Activated CD8-positive, alpha-beta memory T cell treated with anti-CD3 and anti-CD28 coated beads, Interleukin-2, amount 10 ng/mL, durations not matched to agents 7 days and 5 days (primary cell): ENCODE measurements around the gene EMC6. TPM values are rescaled to one million over a fixed set of nuclear protein-coding genes. Genes with fewer than 3 reads are reported as not detected.

Experiments used
- ATAC-seq: fragments of 150-1000 bp; cut with Tn5 transposase; one replicate; pipeline ENCODE4 v1.10.0; 2021; ENCODE audit warnings: moderate library complexity
- CTCF ChIA-PET: fragments of 350-600 bp; sonication (Branson Sonifier 250); formaldehyde crosslinking; loops from one replicate; lab custom pipeline; 2021; ENCODE audit warnings: antibody characterized with exemption; lab: Charles Lee
- DNase-seq: peaks from one replicate; pipeline ENCODE4 v3.0.0-alpha.2; 2020
- H3K27ac Mint-ChIP-seq: one replicate; pipeline ENCODE4 v1.8.0; 2021; ENCODE audit warnings: mild to moderate bottlenecking, mixed read lengths
- H3K27me3 Mint-ChIP-seq: one replicate; pipeline ENCODE4 v1.8.0; 2021; ENCODE audit warnings: mixed read lengths
- H3K36me3 Mint-ChIP-seq: one replicate; pipeline ENCODE4 v1.8.0; 2021; ENCODE audit warnings: mild to moderate bottlenecking, mixed read lengths
- H3K4me1 Mint-ChIP-seq: one replicate; pipeline ENCODE4 v1.8.0; 2021; ENCODE audit warnings: mixed read lengths
- H3K4me3 Mint-ChIP-seq: one replicate; pipeline ENCODE4 v1.8.0; 2021; ENCODE audit warnings: mild to moderate bottlenecking, moderate library complexity, mixed read lengths
- H3K9me3 Mint-ChIP-seq: one replicate; pipeline ENCODE4 v1.8.0; 2022; ENCODE audit warnings: low read depth, mixed read lengths
- total RNA-seq, 2 experiments: library from RNA; stranded (reverse); gene quantifications; one replicate each; pipeline ENCODE4 v1.2.3, GENCODE V29; 2021

Gene EMC6
- total RNA-seq, 2 experiments from 2014 or later = 43.7 to 57.0 TPM

GRCh38 chr17:3675886-3676285, 7.3 kb downstream of the EMC6 start:
- Mint-ChIP-seq H3K36me3 (peaks cover 6% of the 10 kb centered on the region), H3K27ac (no peak overlapping the region)
- CTCF ChIA-PET = interaction anchor here (1.0 to 1.1 kb wide), 2 partner anchors 40 to 152 kb away, joined by 3 read pairs; partner anchors contain the start of genes CTNS and SHPK

GRCh38 chr17:3678095-3678820, 9.6 kb downstream of the EMC6 start:
- no peak for DNase-seq
- CTCF ChIA-PET = no interaction called here
- H3K9me3 Mint-ChIP-seq = no peaks in the 10 kb centered on the region
- peaks cover 8% of the 10 kb centered on the region for H3K4me1 Mint-ChIP-seq
- H3K36me3 Mint-ChIP-seq = no peaks in the 10 kb centered on the region
- H3K27me3 Mint-ChIP-seq = no peaks in the 10 kb centered on the region
- no peak for ATAC-seq
- no peak overlapping the region for H3K27ac Mint-ChIP-seq
- no peak overlapping the region for H3K4me3 Mint-ChIP-seq

More at GRCh38 chr17:3675886-3676285, 7.3 kb downstream of the EMC6 start:
- Mint-ChIP-seq H3K27me3 (no peaks in the 10 kb centered on the region), H3K4me3 (no peak overlapping the region), H3K9me3 (no peaks in the 10 kb centered on the region), H3K4me1 (peaks cover 6% of the 10 kb centered on the region)
- ATAC-seq (no peak), DNase-seq (no peak)

- H3K4me3 Mint-ChIP-seq = no peak overlapping the region
- DNase-seq (no peak), ATAC-seq (no peak)
- H3K9me3 Mint-ChIP-seq = no peaks in the 10 kb centered on the region
- no peaks in the 10 kb centered on the region for H3K36me3 Mint-ChIP-seq
- H3K27me3 Mint-ChIP-seq = no peaks in the 10 kb centered on the region
- H3K4me1 Mint-ChIP-seq = peaks cover 11% of the 10 kb centered on the region
- no peak overlapping the region for H3K27ac Mint-ChIP-seq
- CTCF ChIA-PET = no interaction called here
Observed at GRCh38 chr17:3678821-3679530, 10.4 kb downstream of the EMC6 start.

GRCh38 chr17:3679531-3680126, 11.0 kb downstream of the EMC6 start:
- Mint-ChIP-seq H3K36me3 (no peaks in the 10 kb centered on the region), H3K4me1 (peaks cover 11% of the 10 kb centered on the region), H3K27ac (peak overlapping the region; percentile 32), H3K27me3 (no peaks in the 10 kb centered on the region), H3K4me3 (no peak overlapping the region), H3K9me3 (no peaks in the 10 kb centered on the region)
- no peak for ATAC-seq
- CTCF ChIA-PET = no interaction called here
- no peak for DNase-seq

- no peaks in the 10 kb centered on the region for H3K27me3 Mint-ChIP-seq
- DNase-seq (no peak), ATAC-seq (no peak)
- no peaks in the 10 kb centered on the region for H3K9me3 Mint-ChIP-seq
- H3K36me3 Mint-ChIP-seq = no peaks in the 10 kb centered on the region
- CTCF ChIA-PET = interaction anchor here (2.4 to 3.7 kb wide), 3 partner anchors 15 to 163 kb away, joined by 6 to 51 read pairs (median 34); partner anchors contain the start of gene P2RX5
- peaks cover 11% of the 10 kb centered on the region for H3K4me1 Mint-ChIP-seq
- no peak overlapping the region for H3K27ac Mint-ChIP-seq
- no peak overlapping the region for H3K4me3 Mint-ChIP-seq
Observed at GRCh38 chr17:3681057-3681456, 12.4 kb downstream of the EMC6 start.

GRCh38 chr17:3681565-3681964, 13.0 kb downstream of the EMC6 start:
- no peaks in the 10 kb centered on the region for H3K9me3 Mint-ChIP-seq
- H3K27me3 Mint-ChIP-seq = no peaks in the 10 kb centered on the region
- no peak overlapping the region for H3K4me3 Mint-ChIP-seq
- ATAC-seq = no peak
- CTCF ChIA-PET = interaction anchor here (0.5 to 3.7 kb wide), 4 partner anchors 14 to 394 kb away, joined by 3 to 51 read pairs (median 20); partner anchors contain the start of gene P2RX5
- H3K36me3 Mint-ChIP-seq = no peaks in the 10 kb centered on the region
- DNase-seq = no peak
- peaks cover 11% of the 10 kb centered on the region for H3K4me1 Mint-ChIP-seq
- H3K27ac Mint-ChIP-seq = no peak overlapping the region

- ATAC-seq (no peak), DNase-seq (no peak)
- no peaks in the 10 kb centered on the region for H3K27me3 Mint-ChIP-seq
- H3K4me3 Mint-ChIP-seq = no peak overlapping the region
- H3K4me1 Mint-ChIP-seq = peaks cover 11% of the 10 kb centered on the region
- CTCF ChIA-PET = interaction anchor here (0.5 to 3.7 kb wide), 15 partner anchors 14 to 394 kb away, joined by 3 to 51 read pairs (median 6); partner anchors contain the start of genes HASPIN and P2RX5
- H3K27ac Mint-ChIP-seq = no peak overlapping the region
- no peaks in the 10 kb centered on the region for H3K36me3 Mint-ChIP-seq
- no peaks in the 10 kb centered on the region for H3K9me3 Mint-ChIP-seq
Observed at GRCh38 chr17:3682033-3682432, 13.4 kb downstream of the EMC6 start.

GRCh38 chr17:3683054-3683511, 14.5 kb downstream of the EMC6 start:
- H3K36me3 Mint-ChIP-seq = no peaks in the 10 kb centered on the region
- DNase-seq (peak; percentile 74), ATAC-seq (peak; percentile 92)
- no peak overlapping the region for H3K4me3 Mint-ChIP-seq
- CTCF ChIA-PET = interaction anchor here (0.6 to 3.7 kb wide), 28 partner anchors 9 to 163 kb away, joined by 3 to 51 read pairs (median 4); partner anchors contain the start of genes CTNS, HASPIN, NCBP3 and P2RX5
- no peak overlapping the region for H3K27ac Mint-ChIP-seq
- peaks cover 11% of the 10 kb centered on the region for H3K4me1 Mint-ChIP-seq
- H3K27me3 Mint-ChIP-seq = no peaks in the 10 kb centered on the region
- no peaks in the 10 kb centered on the region for H3K9me3 Mint-ChIP-seq

GRCh38 chr17:3685174-3685573, 16.6 kb downstream of the EMC6 start:
- H3K36me3 Mint-ChIP-seq = peaks cover 5% of the 10 kb centered on the region
- no peak overlapping the region for H3K4me3 Mint-ChIP-seq
- DNase-seq = no peak
- no peak overlapping the region for H3K27ac Mint-ChIP-seq
- H3K4me1 Mint-ChIP-seq = peaks cover 9% of the 10 kb centered on the region
- ATAC-seq = no peak
- no peaks in the 10 kb centered on the region for H3K27me3 Mint-ChIP-seq
- CTCF ChIA-PET = interaction anchor here (0.7 to 2.9 kb wide), 3 partner anchors 8 to 378 kb away, joined by 3 to 28 read pairs (median 4); partner anchors contain the start of gene HASPIN
- no peaks in the 10 kb centered on the region for H3K9me3 Mint-ChIP-seq

- Mint-ChIP-seq H3K9me3 (no peaks in the 10 kb centered on the region), H3K36me3 (peaks cover 5% of the 10 kb centered on the region), H3K27me3 (no peaks in the 10 kb centered on the region), H3K4me3 (no peak overlapping the region), H3K4me1 (peaks cover 6% of the 10 kb centered on the region), H3K27ac (no peak overlapping the region)
- DNase-seq (no peak), ATAC-seq (no peak)
- CTCF ChIA-PET = no interaction called here
Observed at GRCh38 chr17:3688027-3688553, 19.5 kb downstream of the EMC6 start.

GRCh38 chr17:3688852-3689261, 20.2 kb downstream of the EMC6 start:
- no peaks in the 10 kb centered on the region for H3K27me3 Mint-ChIP-seq
- CTCF ChIA-PET = no interaction called here
- DNase-seq = no peak
- peaks cover 5% of the 10 kb centered on the region for H3K36me3 Mint-ChIP-seq
- no peaks in the 10 kb centered on the region for H3K9me3 Mint-ChIP-seq
- H3K4me1 Mint-ChIP-seq = peaks cover 6% of the 10 kb centered on the region
- H3K4me3 Mint-ChIP-seq = no peak overlapping the region
- ATAC-seq = no peak
- H3K27ac Mint-ChIP-seq = no peak overlapping the region

GRCh38 chr17:3689262-3690093, 20.9 kb downstream of the EMC6 start:
- Mint-ChIP-seq H3K36me3 (peaks cover 7% of the 10 kb centered on the region), H3K27me3 (no peaks in the 10 kb centered on the region), H3K4me1 (peaks cover 12% of the 10 kb centered on the region), H3K27ac (no peak overlapping the region), H3K4me3 (no peak overlapping the region), H3K9me3 (no peaks in the 10 kb centered on the region)
- ATAC-seq (no peak), DNase-seq (no peak)
- CTCF ChIA-PET = no interaction called here
